ENCODE data around the gene NSMCE3. TPM values are rescaled to one million over a fixed set of nuclear protein-coding genes. Genes with fewer than 3 reads are reported as not detected.

The NSMCE3 gene
- total and polyA plus RNA-seq, 2 donors: 8.5 to 10.2 TPM

DNA sequence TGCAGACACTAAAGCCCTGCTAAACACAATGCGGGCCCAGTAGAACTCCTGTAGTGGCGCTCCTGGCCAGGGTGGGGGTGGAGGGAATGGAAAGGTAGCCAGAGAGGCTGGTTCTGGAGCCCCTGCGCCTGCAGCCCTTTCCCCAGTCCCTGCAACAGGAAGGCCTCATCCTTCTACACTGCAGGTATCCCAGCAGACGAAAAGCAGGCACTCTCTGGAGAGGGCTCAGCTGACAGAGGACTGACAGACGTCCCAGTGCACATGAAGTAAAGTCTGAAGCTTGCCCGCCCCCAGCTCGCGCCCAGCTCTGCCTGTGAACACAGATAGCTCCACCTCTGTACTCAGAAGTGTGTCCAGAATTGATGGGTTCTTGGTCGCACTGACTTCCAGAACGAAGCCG lies 46.0 kb downstream of the NSMCE3 start:
- WGBS: 93% methylated on average over 11 of the region's 11 CpGs
- H3K36me3 ChIP-seq (ENCODE audit: insufficient read depth): no peaks in the 10 kb centered on the region

GRCh38 chr15:29222129-29222853 lies 47.3 kb downstream of the NSMCE3 start:
- WGBS: 82% methylated on average over 9 of the region's 9 CpGs
- no peak overlapping the region for H3K27ac ChIP-seq (ENCODE audit: low read depth)
- no peak for DNase-seq (ENCODE audit: extremely low spot score)
- no peak overlapping the region for H3K4me3 ChIP-seq (ENCODE audit: low read depth, low read length)
- no peaks in the 10 kb centered on the region for H3K4me1 ChIP-seq (ENCODE audit: insufficient read depth)
- no peaks in the 10 kb centered on the region for H3K36me3 ChIP-seq (ENCODE audit: insufficient read depth)

More for the DNA sequence above, 46.0 kb downstream of the NSMCE3 start:
- H3K4me1 ChIP-seq (ENCODE audit: insufficient read depth): no peaks in the 10 kb centered on the region
- H3K4me3 ChIP-seq (ENCODE audit: low read depth, low read length): no peak overlapping the region
- no peak for DNase-seq (ENCODE audit: extremely low spot score)
- no peak overlapping the region for H3K27ac ChIP-seq (ENCODE audit: low read depth)

DNA sequence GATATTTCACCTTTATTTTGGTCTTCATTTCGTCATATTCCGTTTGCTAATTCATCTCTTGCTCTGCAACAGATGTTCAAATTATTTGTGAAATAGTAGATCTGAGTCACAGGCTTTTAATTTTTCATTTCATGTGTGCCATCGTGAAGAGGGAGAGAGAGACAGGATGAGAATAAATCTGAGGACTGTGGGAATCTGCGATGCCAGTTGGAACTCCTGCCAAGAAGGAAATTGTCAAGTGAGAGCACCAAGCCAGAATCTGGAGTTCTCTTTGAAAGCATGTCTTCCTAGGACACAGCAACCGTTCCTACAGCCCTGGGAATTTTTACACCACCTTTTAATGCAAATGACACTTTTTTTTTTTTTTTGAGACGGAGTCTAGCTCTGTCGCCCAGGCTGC lies 48.8 kb downstream of the NSMCE3 start:
- no peaks in the 10 kb centered on the region for H3K36me3 ChIP-seq (ENCODE audit: insufficient read depth)
- H3K27ac ChIP-seq (ENCODE audit: low read depth): no peak overlapping the region
- WGBS: 79% methylated on average over 7 of the region's 7 CpGs
- DNase-seq (ENCODE audit: extremely low spot score): no peak
- no peak overlapping the region for H3K4me3 ChIP-seq (ENCODE audit: low read depth, low read length)
- H3K4me1 ChIP-seq (ENCODE audit: insufficient read depth): no peaks in the 10 kb centered on the region

- WGBS: 44% methylated on average over 3 of the region's 3 CpGs
- H3K4me3 ChIP-seq (ENCODE audit: low read depth, low read length): no peak overlapping the region
- H3K4me1 ChIP-seq (ENCODE audit: insufficient read depth): no peaks in the 10 kb centered on the region
- no peaks in the 10 kb centered on the region for H3K36me3 ChIP-seq (ENCODE audit: insufficient read depth)
- no peak overlapping the region for H3K27ac ChIP-seq (ENCODE audit: low read depth)
- DNase-seq (ENCODE audit: extremely low spot score): no peak
These were observed 52.7 kb downstream of the NSMCE3 start for GRCh38 chr15:29216955-29217354.

Small RNAs within 50 kb of the gene (small RNA-seq; reads per million reads assigned to genes)
- gene RF00201: not detected
